ENCODE results near the gene C14orf93.

GRCh38 chr14:22987291-22987690, 22.7 kb downstream of the C14orf93 start:
- TF ChIP-seq, protein P1, sequence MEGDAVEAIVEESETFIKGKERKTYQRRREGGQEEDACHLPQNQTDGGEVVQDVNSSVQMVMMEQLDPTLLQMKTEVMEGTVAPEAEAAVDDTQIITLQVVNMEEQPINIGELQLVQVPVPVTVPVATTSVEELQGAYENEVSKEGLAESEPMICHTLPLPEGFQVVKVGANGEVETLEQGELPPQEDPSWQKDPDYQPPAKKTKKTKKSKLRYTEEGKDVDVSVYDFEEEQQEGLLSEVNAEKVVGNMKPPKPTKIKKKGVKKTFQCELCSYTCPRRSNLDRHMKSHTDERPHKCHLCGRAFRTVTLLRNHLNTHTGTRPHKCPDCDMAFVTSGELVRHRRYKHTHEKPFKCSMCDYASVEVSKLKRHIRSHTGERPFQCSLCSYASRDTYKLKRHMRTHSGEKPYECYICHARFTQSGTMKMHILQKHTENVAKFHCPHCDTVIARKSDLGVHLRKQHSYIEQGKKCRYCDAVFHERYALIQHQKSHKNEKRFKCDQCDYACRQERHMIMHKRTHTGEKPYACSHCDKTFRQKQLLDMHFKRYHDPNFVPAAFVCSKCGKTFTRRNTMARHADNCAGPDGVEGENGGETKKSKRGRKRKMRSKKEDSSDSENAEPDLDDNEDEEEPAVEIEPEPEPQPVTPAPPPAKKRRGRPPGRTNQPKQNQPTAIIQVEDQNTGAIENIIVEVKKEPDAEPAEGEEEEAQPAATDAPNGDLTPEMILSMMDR (IDR thresholded peaks at IDR 0.05; ENCODE audit: low read depth, low read length, poor library complexity, severe bottlenecking): no peak
- TF ChIP-seq EZH2phosphoT487 (IDR thresholded peaks at IDR 0.05; ENCODE audit: borderline replicate concordance, low read length): no peak
